Natural killer cell (primary cell): ENCODE measurements around the gene MET. TPM values are rescaled to one million over a fixed set of nuclear protein-coding genes. Genes with fewer than 3 reads are reported as not detected.

Experiments
- ATAC-seq, 3 donors: fragments of 150-1000 bp in 2 of 3; fragments of 200-7000 bp in 1 of 3; cut with Tn5 transposase; 1 replicate in 1 of 3; 2 replicates in 2 of 3; pipeline ENCODE4 v1.10.0; 2021; ENCODE audit warnings: mild to moderate bottlenecking in 2 of 3, moderate library complexity in 2 of 3
- DNase-seq, 2 donors: peaks; one replicate each; pipeline versions ENCODE4 v3.0.0 to v3.0.0-alpha.2; 2013 to 2021; ENCODE audit warnings: mixed read lengths in 1 of 2
- H3K27ac ChIP-seq: one replicate; pipeline ENCODE4 v1.5.1; 2013; ENCODE audit warnings: mild to moderate bottlenecking, low read length
- H3K27me3 ChIP-seq: one replicate; pipeline ENCODE4 v1.6.1; 2013; ENCODE audit warnings: low read length; ENCODE audit not compliant: control insufficient read depth, insufficient read depth
- H3K36me3 ChIP-seq: one replicate; pipeline ENCODE4 v1.6.1; 2013; ENCODE audit warnings: low read length; ENCODE audit not compliant: control insufficient read depth, insufficient read depth
- H3K4me1 ChIP-seq: one replicate; pipeline ENCODE4 v1.6.1; 2013; ENCODE audit warnings: low read length; ENCODE audit not compliant: control insufficient read depth, insufficient read depth
- H3K4me3 ChIP-seq: one replicate; pipeline ENCODE4 v1.5.1; 2013; ENCODE audit warnings: low read length
- H3K9me3 ChIP-seq: one replicate; pipeline ENCODE4 v1.6.1; 2013; ENCODE audit warnings: low read length; ENCODE audit not compliant: control insufficient read depth, insufficient read depth
- H3K27ac Mint-ChIP-seq, 2 donors: one replicate each; pipeline ENCODE4 v1.8.0; 2022; ENCODE audit warnings: mild to moderate bottlenecking in 2 of 2, mixed read lengths in 2 of 2, moderate library complexity in 1 of 2
- H3K27me3 Mint-ChIP-seq, 2 donors: one replicate each; pipeline ENCODE4 v1.8.0; 2022; ENCODE audit warnings: low read depth in 2 of 2, mixed read lengths in 2 of 2
- H3K36me3 Mint-ChIP-seq: one replicate; pipeline ENCODE4 v1.8.0; 2022; ENCODE audit warnings: mixed read lengths
- H3K4me1 Mint-ChIP-seq, 2 donors: one replicate each; pipeline ENCODE4 v1.8.0; 2022; ENCODE audit warnings: mixed read lengths in 2 of 2
- H3K4me3 Mint-ChIP-seq: one replicate; pipeline ENCODE4 v1.8.0; 2022; ENCODE audit warnings: mild to moderate bottlenecking, moderate library complexity, mixed read lengths
- H3K9me3 Mint-ChIP-seq, 2 donors: one replicate each; pipeline ENCODE4 v1.8.0; 2022; ENCODE audit warnings: mixed read lengths in 2 of 2
- WGBS: methylation state at CpG from one replicate; pipeline ENCODE4 v1.1.7; 2013; ENCODE audit warnings: missing lambda C conversion rate; ENCODE audit not compliant: insufficient coverage; 5-methylcytosine and 5-hydroxymethylcytosine counted together
- intact Hi-C: fragments of 100-400 bp; cut with micrococcal nuclease; formaldehyde crosslinking; loops from one replicate; pipeline ENCODE4 v1.14.2; 2022
- total RNA-seq, 4 donors: library from RNA; stranded (reverse); fragments of 120-200 nt in 1 of 4; gene quantifications; one replicate each; pipeline versions ENCODE4 v1.2.3 to v1.2.4, GENCODE V29; 2013 to 2022
- TF ChIP-seq, protein P1 (sequence below): fragments of 200-600 bp; IDR thresholded peaks from one replicate; pipeline ENCODE4 v1.8.0; 2022; ENCODE audit warnings: antibody characterized with exemption

Gene MET
- total RNA-seq, 3 donors from 2014 or later (not counting 1 experiment from before 2014, with no cell fraction given), result 0.16 TPM; not detected in 2

DNA sequence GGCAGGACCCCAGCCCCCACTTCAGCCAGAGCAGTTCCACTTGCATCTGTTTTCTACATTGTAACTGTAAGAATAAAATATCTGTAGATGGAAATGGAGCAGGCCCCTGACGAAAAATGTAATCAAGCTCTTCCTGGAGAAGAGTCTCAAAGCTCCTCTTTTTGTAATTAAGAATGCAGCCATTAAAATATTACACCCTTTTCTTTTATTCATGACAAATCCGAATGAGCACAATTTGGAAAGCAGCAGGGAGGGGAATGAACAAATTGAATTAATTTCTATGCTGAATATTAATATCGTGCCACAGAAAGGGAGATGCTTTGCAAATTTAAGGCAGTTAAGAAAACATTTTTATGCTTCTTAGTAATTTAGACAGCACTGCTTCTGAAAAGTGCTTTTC lies 165.6 kb downstream of the MET start:
- DNase-seq (no peak), ATAC-seq (no peak)
- TF ChIP-seq, protein P1, sequence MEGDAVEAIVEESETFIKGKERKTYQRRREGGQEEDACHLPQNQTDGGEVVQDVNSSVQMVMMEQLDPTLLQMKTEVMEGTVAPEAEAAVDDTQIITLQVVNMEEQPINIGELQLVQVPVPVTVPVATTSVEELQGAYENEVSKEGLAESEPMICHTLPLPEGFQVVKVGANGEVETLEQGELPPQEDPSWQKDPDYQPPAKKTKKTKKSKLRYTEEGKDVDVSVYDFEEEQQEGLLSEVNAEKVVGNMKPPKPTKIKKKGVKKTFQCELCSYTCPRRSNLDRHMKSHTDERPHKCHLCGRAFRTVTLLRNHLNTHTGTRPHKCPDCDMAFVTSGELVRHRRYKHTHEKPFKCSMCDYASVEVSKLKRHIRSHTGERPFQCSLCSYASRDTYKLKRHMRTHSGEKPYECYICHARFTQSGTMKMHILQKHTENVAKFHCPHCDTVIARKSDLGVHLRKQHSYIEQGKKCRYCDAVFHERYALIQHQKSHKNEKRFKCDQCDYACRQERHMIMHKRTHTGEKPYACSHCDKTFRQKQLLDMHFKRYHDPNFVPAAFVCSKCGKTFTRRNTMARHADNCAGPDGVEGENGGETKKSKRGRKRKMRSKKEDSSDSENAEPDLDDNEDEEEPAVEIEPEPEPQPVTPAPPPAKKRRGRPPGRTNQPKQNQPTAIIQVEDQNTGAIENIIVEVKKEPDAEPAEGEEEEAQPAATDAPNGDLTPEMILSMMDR, result no peak
- Histone ChIP-seq H3K4me1 (no peaks in the 10 kb centered on the region), H3K27me3 (no peaks in the 10 kb centered on the region), H3K27ac (no peak overlapping the region), H3K36me3 (no peaks in the 10 kb centered on the region), H3K9me3 (no peaks in the 10 kb centered on the region), H3K4me3 (no peak overlapping the region)
- 100% methylated on average over 2 of the region's 3 CpGs for WGBS
- Mint-ChIP-seq H3K4me1 (no peaks in the 10 kb centered on the region), H3K27me3 (peaks cover 16 to 24% of the 10 kb centered on the region in 2 donors), H3K4me3 (no peak overlapping the region), H3K36me3 (no peaks in the 10 kb centered on the region), H3K9me3 (no peaks in the 10 kb centered on the region), H3K27ac (no peak overlapping the region)
- intact Hi-C loops, result no loop called here

DNA sequence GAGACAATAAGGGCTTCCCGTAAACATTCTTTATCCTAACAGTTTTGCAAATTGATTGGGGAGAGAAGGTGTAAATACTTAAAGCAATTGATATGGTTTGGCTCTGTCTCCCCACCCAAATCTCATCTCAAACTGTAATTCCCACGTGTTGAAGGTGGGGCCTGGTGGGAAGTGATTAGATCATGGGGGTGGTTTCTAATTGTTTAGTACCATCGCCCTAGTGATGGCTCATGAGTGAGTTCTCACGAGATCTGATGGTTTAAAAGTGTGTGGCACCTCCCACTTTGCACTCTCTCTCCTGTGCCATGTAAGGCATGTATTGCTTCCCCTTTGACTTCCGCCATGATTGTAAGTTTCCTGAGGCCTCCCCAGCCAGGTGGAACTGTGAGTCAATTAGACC lies 168.3 kb downstream of the MET start:
- H3K27me3 ChIP-seq, result no peaks in the 10 kb centered on the region
- WGBS, result 59% methylated on average over 3 of the region's 5 CpGs
- no peak overlapping the region for H3K4me3 ChIP-seq
- Mint-ChIP-seq H3K36me3 (no peaks in the 10 kb centered on the region), H3K9me3 (no peaks in the 10 kb centered on the region), H3K27ac (no peak overlapping the region), H3K27me3 (peaks cover 14 to 32% of the 10 kb centered on the region in 2 donors), H3K4me1 (peaks cover 6 to 7% of the 10 kb centered on the region in 2 donors), H3K4me3 (no peak overlapping the region)
- no peak for ATAC-seq
- H3K36me3 ChIP-seq, result no peaks in the 10 kb centered on the region
- intact Hi-C loops, result no loop called here
- no peak overlapping the region for H3K27ac ChIP-seq
- DNase-seq, result no peak
- TF ChIP-seq, protein P1, result no peak
- H3K4me1 ChIP-seq, result peaks cover 5% of the 10 kb centered on the region
- no peaks in the 10 kb centered on the region for H3K9me3 ChIP-seq

DNA sequence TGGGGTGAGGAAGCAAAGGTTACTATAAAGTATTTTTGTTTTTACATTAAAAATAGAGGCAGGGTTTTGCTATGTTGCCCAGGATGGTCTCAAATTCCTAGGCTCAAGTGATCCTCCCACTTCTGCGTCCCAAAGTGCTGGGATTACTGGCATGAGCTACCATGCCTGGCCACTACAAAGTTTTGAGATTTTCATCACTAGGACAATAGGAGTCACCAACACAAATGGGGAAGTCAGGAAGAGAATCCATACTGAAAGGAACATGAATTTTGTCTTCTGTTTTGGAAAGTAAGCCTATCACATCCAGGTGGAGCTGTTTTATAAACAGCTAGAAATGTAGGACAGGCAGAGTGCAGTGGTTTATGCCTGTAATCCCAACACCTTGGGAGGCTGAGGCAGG lies 170.4 kb downstream of the MET start:
- intact Hi-C loops, result no loop called here
- Histone ChIP-seq H3K9me3 (no peaks in the 10 kb centered on the region), H3K36me3 (no peaks in the 10 kb centered on the region), H3K4me1 (peaks cover 5% of the 10 kb centered on the region), H3K27ac (no peak overlapping the region), H3K4me3 (no peak overlapping the region), H3K27me3 (no peaks in the 10 kb centered on the region)
- no peaks in the 10 kb centered on the region for H3K36me3 Mint-ChIP-seq
- TF ChIP-seq, protein P1, result no peak
- WGBS, result 86% methylated on average over 1 of the region's 1 CpG
- no peak overlapping the region for H3K27ac Mint-ChIP-seq
- H3K4me1 Mint-ChIP-seq, result peaks cover 6 to 7% of the 10 kb centered on the region in 2 donors
- no peaks in the 10 kb centered on the region for H3K9me3 Mint-ChIP-seq
- DNase-seq, result no peak
- no peak for ATAC-seq
- no peak overlapping the region for H3K4me3 Mint-ChIP-seq
- H3K27me3 Mint-ChIP-seq, result peaks cover 17 to 33% of the 10 kb centered on the region in 2 donors

DNA sequence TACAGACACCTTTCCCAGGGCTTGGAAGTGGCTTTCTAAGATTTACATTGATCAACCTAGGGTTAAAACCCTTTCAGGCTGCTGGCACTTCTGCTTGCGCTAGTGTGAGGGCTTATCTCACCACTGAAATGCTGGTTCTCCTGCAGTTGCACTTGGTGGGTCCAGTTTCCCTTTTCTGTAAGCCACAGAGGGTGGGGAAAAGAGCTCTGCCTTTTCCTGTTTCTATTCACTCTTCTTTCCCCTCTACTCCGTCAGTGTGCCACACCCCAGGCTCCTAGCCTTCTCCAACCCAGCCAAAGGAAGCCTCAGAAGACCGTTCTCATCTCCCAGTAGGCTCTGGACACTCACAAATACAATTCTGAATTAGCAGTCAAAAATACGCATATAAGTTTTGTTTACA lies 171.4 kb downstream of the MET start:
- no peak overlapping the region for H3K4me3 ChIP-seq
- no peaks in the 10 kb centered on the region for H3K36me3 ChIP-seq
- TF ChIP-seq, protein P1, result no peak
- peak overlapping the region; percentile 3 to 11 for H3K27ac Mint-ChIP-seq
- intact Hi-C loops, result no loop called here
- no peak overlapping the region for H3K27ac ChIP-seq
- no peaks in the 10 kb centered on the region for H3K9me3 Mint-ChIP-seq
- ATAC-seq, result peak in 1 of 3 donors; percentile 69
- H3K9me3 ChIP-seq, result no peaks in the 10 kb centered on the region
- 16% methylated on average over 4 of the region's 4 CpGs for WGBS
- H3K4me1 Mint-ChIP-seq, result peaks cover 6 to 7% of the 10 kb centered on the region in 2 donors
- H3K36me3 Mint-ChIP-seq, result no peaks in the 10 kb centered on the region
- H3K4me3 Mint-ChIP-seq, result peak overlapping the region; percentile 28
- no peaks in the 10 kb centered on the region for H3K27me3 ChIP-seq
- no peak for DNase-seq
- peaks cover 20 to 33% of the 10 kb centered on the region in 2 donors for H3K27me3 Mint-ChIP-seq
- H3K4me1 ChIP-seq, result peaks cover 5% of the 10 kb centered on the region
